Astrocyte (in vitro differentiated cells and primary cell): Measurements from ENCODE around the gene ANKRD33B. TPM values are rescaled to one million over a fixed set of nuclear protein-coding genes. Genes with fewer than 3 reads are reported as not detected.

Experiments
- DNase-seq: peaks from one replicate; pipeline ENCODE4 v3.0.0-alpha.2; 2010; ENCODE audit warnings: low read depth
- FAIRE-seq: peaks from 2 replicates; lab custom pipeline; 2011; peaks lifted over from hg19 to GRCh38; lab: Jason Lieb, UNC
- H2AFZ ChIP-seq: 2 replicates; pipeline ENCODE4 v1.6.0; 2012; ENCODE audit warnings: low read depth, low read length, inconsistent platforms
- H3K27ac ChIP-seq: 2 replicates; pipeline ENCODE4 v1.5.1; 2011; ENCODE audit warnings: low read depth, low read length, inconsistent platforms
- H3K27me3 ChIP-seq: 2 replicates; pipeline ENCODE4 v1.6.0; 2011; ENCODE audit warnings: low read length, inconsistent platforms; ENCODE audit not compliant: insufficient read depth
- H3K36me3 ChIP-seq: 2 replicates; pipeline ENCODE4 v1.5.1; 2011; ENCODE audit warnings: low read length, inconsistent platforms; ENCODE audit not compliant: insufficient read depth
- H3K4me1 ChIP-seq: 2 replicates; pipeline ENCODE4 v1.5.1; 2011; ENCODE audit warnings: low read length, inconsistent platforms; ENCODE audit not compliant: insufficient read depth
- H3K4me2 ChIP-seq: 2 replicates; pipeline ENCODE4 v1.6.0; 2012; ENCODE audit warnings: low read length, inconsistent platforms
- H3K4me3 ChIP-seq: 2 replicates; pipeline ENCODE4 v1.5.1; 2011; ENCODE audit warnings: low read depth, mild to moderate bottlenecking, low read length, inconsistent platforms; ENCODE audit not compliant: insufficient read depth
- H3K79me2 ChIP-seq: 2 replicates; pipeline ENCODE4 v1.6.0; 2012; ENCODE audit warnings: mild to moderate bottlenecking, low read length, inconsistent platforms; ENCODE audit not compliant: insufficient read depth
- H3K9ac ChIP-seq: 2 replicates; pipeline ENCODE4 v1.6.0; 2012; ENCODE audit warnings: mild to moderate bottlenecking, low read length, inconsistent platforms
- H3K9me3 ChIP-seq: 2 replicates; pipeline ENCODE4 v1.5.1; 2012; ENCODE audit warnings: low read depth, mild to moderate bottlenecking, low read length, inconsistent platforms; ENCODE audit not compliant: insufficient read depth
- H4K20me1 ChIP-seq: 2 replicates; pipeline ENCODE4 v1.6.0; 2012; ENCODE audit warnings: low read length, inconsistent platforms; ENCODE audit not compliant: insufficient read depth
- H3K27ac Mint-ChIP-seq: one replicate; pipeline ENCODE4 v1.8.0; 2021; ENCODE audit warnings: mild to moderate bottlenecking, mixed read lengths; ENCODE audit not compliant: unreplicated experiment
- H3K27me3 Mint-ChIP-seq: one replicate; pipeline ENCODE4 v1.8.0; 2021; ENCODE audit warnings: low read depth, mixed read lengths; ENCODE audit not compliant: unreplicated experiment
- H3K36me3 Mint-ChIP-seq: one replicate; pipeline ENCODE4 v1.8.0; 2021; ENCODE audit warnings: low read depth, mixed read lengths; ENCODE audit not compliant: unreplicated experiment
- H3K4me1 Mint-ChIP-seq: one replicate; pipeline ENCODE4 v1.8.0; 2021; ENCODE audit warnings: low read depth, mixed read lengths; ENCODE audit not compliant: unreplicated experiment
- H3K4me3 Mint-ChIP-seq: one replicate; pipeline ENCODE4 v1.8.0; 2021; ENCODE audit warnings: mild to moderate bottlenecking, moderate library complexity, mixed read lengths; ENCODE audit not compliant: unreplicated experiment
- H3K9me3 Mint-ChIP-seq: one replicate; pipeline ENCODE4 v1.8.0; 2021; ENCODE audit warnings: mild to moderate bottlenecking, mixed read lengths; ENCODE audit not compliant: unreplicated experiment
- CTCF ChIP-seq: IDR thresholded peaks from 2 replicates; pipeline ENCODE4 v1.5.1; 2011; ENCODE audit warnings: low read depth, mild to moderate bottlenecking, inconsistent platforms, low read length, moderate library complexity; ENCODE audit not compliant: insufficient read depth
- EZH2 ChIP-seq: IDR thresholded peaks from 2 replicates; pipeline ENCODE4 v1.6.1; 2012; ENCODE audit warnings: mild to moderate bottlenecking, low read length, inconsistent platforms; ENCODE audit not compliant: insufficient read depth
- total RNA-seq: library from RNA; stranded (reverse); gene quantifications from 2 replicates; pipeline ENCODE4 v1.2.1, GENCODE V29; 2021

ANKRD33B gene
- total RNA-seq, 1 donor from 2014 or later: 22.7 TPM

GRCh38 chr5:10666531-10667299 is 102.8 kb downstream of the ANKRD33B start:
- DNase-seq (no peak), FAIRE-seq (no peak)
- Mint-ChIP-seq H3K9me3 (peaks cover 14% of the 10 kb centered on the region), H3K4me1 (peaks cover 6% of the 10 kb centered on the region), H3K27ac (peak overlapping the region; percentile 41), H3K4me3 (no peak overlapping the region), H3K27me3 (peaks cover 5% of the 10 kb centered on the region), H3K36me3 (peaks cover 3% of the 10 kb centered on the region)
- Histone ChIP-seq H2AFZ (no peak overlapping the region), H3K36me3 (no peaks in the 10 kb centered on the region), H3K4me2 (no peak overlapping the region), H4K20me1 (no peaks in the 10 kb centered on the region), H3K27ac (no peak overlapping the region), H3K79me2 (no peaks in the 10 kb centered on the region), H3K27me3 (no peaks in the 10 kb centered on the region), H3K9ac (no peak overlapping the region), H3K9me3 (peaks cover 8% of the 10 kb centered on the region), H3K4me3 (no peak overlapping the region), H3K4me1 (peaks cover 7% of the 10 kb centered on the region)
- no peak for TF ChIP-seq EZH2
- TF ChIP-seq CTCF: no peak

- DNase-seq (no peak), FAIRE-seq (no peak)
- Histone ChIP-seq H3K9ac (no peak overlapping the region), H3K36me3 (no peaks in the 10 kb centered on the region), H3K79me2 (no peaks in the 10 kb centered on the region), H3K9me3 (peaks cover 8% of the 10 kb centered on the region), H2AFZ (no peak overlapping the region), H4K20me1 (no peaks in the 10 kb centered on the region), H3K4me3 (no peak overlapping the region), H3K27me3 (no peaks in the 10 kb centered on the region), H3K27ac (no peak overlapping the region), H3K4me1 (peaks cover 7% of the 10 kb centered on the region), H3K4me2 (no peak overlapping the region)
- H3K36me3 Mint-ChIP-seq: peaks cover 3% of the 10 kb centered on the region
- peaks cover 14% of the 10 kb centered on the region for H3K9me3 Mint-ChIP-seq
- TF ChIP-seq EZH2: no peak
- TF ChIP-seq CTCF: no peak
- no peak overlapping the region for H3K27ac Mint-ChIP-seq
- peaks cover 5% of the 10 kb centered on the region for H3K27me3 Mint-ChIP-seq
- H3K4me3 Mint-ChIP-seq: no peak overlapping the region
- peaks cover 6% of the 10 kb centered on the region for H3K4me1 Mint-ChIP-seq
These were observed 103.7 kb downstream of the ANKRD33B start for GRCh38 chr5:10667431-10668057.
